NOMO-1 (cell line): ENCODE data around the gene RASGRF2.
"Not testable (repeated sequence)": the region's sequence is repeated elsewhere in the genome, so short reads cannot be mapped to it uniquely, and the experiment has no call there.

Experiments used
- DNase-seq, 2 experiments: peaks; one replicate each; lab custom pipeline; 2025; ENCODE audit not compliant: unreplicated experiment in 2 of 2; lab: John Stamatoyannopoulos, UW

The RASGRF2 gene

DNA sequence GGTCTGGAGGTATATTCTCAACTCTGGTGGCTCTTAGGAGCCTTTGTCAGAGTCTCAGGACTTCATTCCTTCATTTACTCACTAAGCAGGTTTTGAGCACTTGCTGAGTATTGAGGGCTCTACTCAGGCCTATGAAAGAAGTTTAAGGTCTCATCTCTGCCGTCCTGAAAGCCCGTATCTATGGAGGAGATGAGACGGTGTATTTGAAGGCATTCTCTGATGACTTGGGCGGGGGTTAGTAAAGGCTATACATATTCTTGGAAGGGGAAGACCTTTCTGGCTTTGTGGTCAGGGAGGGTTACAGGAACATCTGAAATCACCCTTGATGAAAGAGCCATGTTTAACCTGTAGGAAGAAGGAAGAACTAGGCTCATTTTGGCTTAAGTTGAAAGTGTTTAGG is 21.9 kb downstream of the RASGRF2 start:
- DNase-seq = no peak

DNA sequence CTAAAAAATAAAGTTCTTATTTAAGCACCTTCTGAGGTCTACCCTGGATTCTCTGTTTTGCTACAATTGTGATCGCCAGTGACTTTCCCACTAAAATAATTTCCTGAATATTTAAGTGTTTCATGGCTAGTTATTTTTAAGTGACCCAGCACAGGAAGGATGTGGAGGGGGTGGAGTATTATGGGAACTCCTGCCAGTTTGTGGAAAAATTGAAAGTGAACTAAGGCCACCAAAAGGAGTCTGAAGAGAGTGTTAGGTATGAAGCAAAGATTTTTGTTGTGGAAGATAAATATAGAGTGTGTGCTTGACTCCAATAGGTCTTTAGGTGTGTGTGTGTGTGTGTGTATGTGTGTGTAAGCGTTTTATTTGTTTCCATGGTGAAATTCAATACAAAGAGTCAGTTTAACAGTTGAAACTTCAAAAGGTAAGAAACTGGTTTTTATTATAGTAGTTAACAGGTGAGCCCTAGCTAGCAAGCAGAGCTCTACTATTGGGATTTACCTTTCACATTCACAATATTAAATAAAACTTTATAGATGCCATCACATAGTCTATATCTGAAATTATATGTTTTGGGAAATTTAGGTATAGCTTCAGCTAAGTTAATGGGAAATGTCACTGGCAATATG is 25.6 kb downstream of the RASGRF2 start:
- no peak for DNase-seq

DNA sequence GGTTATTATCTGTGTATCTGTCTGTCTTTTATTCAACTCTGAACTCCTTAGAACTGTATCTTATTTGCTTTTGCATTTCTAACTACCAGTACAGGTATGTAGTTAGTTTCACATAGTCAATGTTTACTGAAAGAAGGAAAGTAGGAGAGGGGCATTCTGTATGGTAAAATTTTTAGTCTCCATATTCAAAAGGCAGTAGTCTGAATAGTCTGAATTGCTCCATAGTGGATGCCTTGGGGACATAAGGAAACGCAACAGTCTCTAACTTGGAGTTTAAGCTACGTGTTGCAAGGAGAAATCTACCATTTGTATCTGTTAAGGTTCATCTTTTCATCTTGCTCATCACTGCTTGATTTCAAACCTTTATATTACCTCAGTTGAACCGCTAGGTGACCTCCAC is 26.2 kb downstream of the RASGRF2 start:
- no peak for DNase-seq

DNA sequence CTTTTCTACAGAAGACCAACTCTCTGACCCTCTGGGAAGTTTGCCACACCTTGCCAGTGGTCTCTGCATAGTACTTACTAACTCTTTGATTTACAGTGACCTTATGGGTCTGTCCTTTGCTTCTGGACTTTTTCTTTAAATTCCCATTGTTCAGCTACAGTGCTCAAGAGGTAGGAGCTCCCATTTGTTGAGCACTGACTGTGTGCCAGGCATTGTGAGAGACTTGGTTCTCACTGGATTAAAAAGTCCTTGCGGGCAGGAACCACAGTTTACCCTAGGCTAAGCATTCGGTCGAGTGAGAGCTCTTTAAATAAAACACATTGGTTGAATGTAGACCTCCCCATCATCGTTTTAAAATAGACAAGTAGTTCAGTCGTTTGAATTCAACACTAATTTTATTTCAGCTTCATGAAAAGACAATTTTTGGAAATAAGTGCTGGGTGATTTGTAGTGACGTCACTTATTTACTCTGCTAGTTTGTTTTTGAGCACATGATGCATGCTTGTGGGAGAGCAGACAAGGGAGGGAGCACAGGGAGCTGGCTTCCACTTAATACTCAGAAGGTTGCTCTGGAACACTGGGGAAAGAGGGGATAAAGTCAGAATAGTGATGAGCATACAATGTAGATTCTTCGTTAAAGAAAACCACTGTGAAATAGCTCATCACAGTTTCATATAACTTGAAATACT is 27.1 kb downstream of the RASGRF2 start:
- DNase-seq = no peak

DNA sequence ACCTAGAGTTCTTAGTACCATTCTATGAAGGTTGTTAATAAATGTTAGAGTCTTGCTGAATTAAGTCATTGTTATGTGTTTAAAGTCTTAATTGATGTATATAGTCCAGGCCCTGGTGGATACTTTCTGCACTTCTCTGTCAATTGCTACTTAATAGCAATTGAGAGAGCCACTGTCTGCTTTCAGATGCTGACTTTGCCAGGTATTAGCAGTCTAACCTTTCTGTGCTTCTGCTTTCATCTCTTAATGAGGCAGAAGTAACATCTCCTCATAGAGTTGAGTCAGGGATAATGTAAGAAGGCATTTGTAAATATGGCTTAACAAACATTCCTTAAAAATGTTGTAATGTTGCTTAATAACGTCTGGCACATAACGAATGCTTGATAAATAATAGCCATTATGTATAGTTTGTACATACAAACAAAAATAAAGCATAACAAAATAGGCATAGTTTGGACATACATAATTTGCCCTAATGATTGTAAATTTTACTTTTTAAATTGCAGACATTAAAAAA is 28.3 kb downstream of the RASGRF2 start:
- no peak for DNase-seq

DNA sequence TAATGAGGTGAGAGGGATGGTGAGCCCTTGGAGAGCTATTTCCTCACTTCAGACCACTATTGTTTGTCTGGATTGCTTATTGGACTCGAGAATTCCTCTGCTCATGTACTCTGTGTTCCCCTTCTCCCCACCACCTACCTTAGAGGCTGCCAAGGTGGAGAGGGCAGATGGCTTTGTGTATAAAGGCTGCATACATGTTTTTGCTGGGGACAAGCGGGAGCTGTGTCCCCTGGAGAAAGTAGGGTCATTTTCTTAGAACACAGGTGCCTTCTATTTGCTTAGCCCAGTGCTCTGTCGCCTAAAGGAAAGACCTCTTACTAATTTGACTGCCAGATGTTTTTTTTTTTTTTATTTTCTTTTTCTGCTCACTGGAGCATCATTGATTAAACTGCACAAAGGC is 29.7 kb downstream of the RASGRF2 start:
- DNase-seq = no peak

DNA sequence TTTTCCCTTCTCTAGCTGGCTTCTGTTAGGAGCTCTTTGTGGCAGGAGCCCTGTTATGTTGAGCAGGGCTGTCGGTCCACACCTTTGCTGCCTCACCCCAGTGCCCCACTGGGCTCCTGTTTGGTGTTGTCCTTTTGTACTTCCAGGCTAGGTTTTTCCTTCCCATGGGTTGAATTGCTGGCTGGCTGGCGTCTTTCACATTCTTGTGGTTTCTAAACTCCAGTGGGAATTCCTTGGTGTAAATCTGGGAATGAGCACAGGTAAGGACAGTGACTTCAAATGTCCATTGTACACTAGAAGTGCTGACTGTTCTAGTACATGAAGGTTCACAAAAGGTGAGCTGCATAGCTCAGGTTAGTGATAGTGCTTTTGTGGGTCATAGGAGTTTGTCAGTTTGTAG is 30.4 kb downstream of the RASGRF2 start:
- no peak for DNase-seq

DNA sequence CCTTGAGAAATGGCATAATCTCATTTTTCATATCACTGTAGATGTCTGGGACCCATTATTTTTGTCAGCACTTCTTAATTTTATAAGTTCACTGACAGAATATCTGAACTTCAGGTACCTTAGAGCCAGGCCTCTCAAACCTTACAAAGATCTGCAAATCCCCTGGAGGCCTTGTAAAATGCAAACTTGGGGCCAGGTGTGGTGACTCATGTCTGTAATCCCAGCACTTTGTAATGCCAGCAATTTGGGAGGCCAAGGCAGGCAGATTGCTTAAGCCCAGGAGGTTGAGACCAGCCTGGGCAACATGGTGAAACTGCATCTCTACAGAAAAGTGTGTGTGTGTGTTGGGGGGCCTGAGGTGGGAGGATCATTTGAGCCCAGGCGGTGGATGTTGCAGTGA is 30.8 kb downstream of the RASGRF2 start:
- DNase-seq = no peak

DNA sequence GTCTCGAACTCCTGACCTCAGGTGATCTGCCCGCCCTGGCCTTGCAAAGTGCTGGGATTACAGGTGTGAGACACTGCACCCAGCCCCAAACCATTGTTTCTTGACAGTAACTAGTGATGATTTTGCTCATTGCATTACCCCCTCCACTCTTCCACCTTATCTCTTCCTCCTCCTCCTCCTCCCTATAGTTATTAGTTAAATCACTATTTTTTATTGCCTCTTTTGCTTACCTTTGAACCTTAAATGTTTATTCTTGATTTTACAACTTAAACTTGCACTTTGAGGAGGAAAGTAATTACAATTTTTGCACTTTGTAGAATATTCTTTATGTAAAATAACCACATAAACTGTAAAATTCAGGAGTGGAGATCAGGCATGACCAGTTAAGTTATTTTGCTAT is 35.7 kb downstream of the RASGRF2 start:
- DNase-seq = no peak

DNA sequence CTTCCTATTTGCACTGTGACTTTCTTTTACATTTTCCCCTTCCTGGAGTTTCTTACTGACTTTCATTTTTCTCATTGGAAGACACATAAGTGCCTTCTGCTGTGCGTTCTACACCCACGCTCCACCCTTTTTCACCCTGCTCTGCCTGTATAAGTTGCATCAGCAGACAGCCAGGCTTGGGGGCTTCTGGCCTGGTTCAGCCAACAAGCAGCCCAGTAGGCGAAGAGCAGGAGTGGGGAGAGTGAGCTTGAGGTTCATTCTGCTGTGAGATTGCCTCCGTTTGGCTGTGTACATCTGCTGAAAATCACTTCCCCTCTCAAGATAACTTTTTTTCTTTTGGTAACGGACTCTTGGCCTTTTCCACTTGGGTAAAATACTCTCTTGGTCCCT is 38.4 kb downstream of the RASGRF2 start:
- no peak for DNase-seq

DNA sequence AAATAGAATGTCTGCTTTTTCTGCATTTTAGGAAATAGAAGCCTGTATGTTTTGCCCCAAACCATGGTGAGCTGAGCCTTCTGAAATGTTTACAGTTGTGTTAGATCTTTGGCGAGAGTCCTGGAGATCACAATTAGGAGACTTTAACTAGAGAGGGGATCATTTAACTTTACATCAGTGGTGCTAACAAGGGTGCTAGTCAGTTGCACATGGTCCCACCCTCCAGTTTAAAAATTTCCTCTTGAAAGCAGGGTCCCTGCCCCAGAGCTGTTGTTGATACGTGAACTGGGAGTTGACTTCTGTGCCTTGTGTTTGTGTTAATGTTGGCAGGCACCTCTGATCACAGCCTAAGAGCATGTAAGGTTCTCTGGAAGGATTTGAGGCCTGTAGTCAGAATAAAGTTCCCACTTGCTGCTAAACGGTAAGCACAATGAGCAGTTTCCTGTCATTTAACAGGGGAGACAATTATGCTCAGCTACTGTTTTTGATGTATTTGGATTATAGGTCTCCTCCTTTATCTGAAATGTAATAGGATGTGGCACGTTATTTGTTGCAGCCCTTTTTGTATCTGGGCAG is 43.7 kb downstream of the RASGRF2 start:
- no peak for DNase-seq

DNA sequence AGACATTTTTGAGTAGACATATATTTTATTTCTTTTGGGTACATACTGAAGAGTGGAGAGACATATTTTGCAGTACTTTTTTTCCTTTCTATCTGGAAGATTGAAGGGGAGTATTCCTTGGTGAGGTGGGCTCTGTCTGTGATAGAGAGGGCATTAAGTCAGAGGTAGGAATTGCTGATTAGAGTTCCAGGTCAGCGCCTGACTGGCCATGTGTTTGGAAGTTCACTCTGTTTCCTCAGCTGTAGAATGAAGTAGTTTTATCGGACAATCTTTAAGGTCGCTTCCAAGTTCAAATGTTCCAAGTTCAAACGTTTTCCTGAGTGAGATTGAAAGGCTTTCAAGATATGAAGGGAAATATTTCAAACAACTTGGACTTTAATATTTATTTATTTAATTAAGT is 45.5 kb downstream of the RASGRF2 start:
- no peak for DNase-seq

DNA sequence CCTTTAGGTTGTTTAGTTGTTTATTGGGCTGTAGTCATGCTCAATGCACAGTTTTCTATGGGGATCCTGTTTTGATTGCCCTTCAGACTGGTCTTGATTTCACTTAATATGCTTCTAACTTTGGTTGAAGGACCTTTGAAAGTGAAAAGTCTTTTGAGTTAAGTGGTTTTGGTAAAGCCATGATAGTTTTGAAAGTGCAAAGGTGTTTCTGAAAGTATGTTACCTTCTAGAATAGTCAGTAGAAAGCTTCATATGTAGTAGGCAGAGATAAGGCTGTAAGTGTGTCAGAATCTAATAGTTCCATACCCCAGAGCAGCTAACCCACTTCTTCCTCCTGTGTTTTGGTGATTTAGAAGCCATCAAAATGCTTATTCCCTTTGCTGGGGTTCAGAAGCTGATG is 46.1 kb downstream of the RASGRF2 start:
- DNase-seq = no peak

DNA sequence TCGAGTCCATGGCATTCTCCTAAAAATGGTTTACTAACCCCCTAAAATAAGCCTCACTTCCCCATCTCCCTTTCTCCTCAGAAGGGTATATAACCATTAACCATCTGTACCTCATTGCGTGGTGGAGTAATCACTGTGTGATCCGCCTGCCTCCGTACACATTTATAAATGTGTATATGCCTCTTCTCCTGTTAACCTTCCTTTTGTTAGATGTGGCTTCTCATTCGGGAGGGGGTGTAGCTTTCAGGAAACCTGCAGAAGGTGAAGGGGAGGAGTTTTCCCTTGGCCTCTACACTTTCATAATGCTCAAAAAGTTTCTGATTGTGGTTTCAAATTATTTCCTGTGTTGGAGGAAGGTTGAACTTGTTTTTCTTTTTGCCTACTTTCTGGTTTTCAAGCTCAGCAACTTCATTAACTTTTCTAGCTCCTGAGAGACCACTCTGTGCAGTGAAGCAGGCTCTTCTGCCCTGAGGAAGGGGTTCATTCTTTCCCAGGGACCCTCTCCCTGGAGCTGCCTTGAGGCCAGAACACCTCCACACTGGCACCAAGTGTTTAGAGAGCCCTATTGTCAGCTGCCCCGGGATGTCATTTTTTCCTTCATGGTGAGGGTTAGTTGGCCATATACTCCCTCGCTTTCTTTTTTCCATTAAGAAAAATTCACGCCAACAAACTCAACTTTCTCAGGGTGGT is 46.9 kb downstream of the RASGRF2 start:
- peak in 1 of 2 experiments; percentile 17 for DNase-seq

DNA sequence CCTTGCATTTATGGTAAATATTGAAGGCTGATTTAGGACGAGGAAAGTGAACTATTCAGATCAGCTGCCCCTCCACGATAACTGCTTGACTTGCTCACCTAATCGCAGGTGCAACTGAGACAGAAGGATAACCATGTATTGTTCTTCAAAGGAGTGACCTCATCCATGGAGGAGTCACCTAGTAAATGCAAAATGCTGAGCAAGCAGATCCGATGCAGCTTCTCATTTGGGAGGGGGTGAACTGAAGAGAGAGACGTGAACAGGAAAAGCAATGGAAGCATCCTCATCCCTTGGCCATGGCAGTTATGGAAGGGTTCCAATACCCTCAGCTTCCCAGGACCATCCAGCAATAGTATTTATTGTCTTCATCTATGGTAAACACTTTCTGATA is 47.5 kb downstream of the RASGRF2 start:
- DNase-seq = no peak

DNA sequence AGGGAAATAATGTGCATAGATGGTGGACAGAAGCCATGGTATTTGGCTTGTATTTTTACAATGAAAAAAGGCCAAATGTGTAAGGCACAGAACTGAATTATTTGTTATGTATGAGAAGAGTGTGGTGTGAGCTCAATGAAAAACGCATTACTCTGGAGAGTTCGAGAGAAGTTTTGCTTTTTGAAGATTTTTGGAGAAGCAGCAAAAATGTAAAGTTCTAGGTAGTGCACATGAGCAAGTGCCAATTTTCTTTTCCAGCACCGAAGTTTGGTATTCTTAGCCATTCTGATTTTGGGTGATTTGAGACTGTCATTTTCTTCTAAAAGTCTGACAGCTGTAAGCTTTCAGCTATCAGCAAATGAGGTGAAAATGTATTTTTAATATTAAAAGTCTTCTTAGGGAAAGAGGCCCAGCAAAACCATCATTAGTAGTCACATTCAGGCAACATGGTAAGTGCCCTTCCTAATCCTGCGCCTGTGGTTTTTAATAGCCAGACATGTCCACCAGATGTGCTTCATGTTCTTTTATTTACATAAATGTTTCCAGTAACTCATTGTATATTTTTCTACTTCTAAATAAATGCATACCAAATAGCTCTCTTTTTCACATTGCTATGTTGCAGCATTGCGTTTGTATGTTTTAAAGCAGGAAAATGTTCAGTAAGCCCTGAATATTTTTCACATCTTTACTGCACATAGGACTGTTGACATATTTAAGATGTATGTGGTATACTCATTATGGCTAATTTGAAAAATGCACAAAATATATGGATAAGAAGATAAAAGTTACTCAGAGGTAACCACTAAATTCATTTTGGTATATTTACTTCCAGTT is 50.4 kb downstream of the RASGRF2 start:
- no peak for DNase-seq

DNA sequence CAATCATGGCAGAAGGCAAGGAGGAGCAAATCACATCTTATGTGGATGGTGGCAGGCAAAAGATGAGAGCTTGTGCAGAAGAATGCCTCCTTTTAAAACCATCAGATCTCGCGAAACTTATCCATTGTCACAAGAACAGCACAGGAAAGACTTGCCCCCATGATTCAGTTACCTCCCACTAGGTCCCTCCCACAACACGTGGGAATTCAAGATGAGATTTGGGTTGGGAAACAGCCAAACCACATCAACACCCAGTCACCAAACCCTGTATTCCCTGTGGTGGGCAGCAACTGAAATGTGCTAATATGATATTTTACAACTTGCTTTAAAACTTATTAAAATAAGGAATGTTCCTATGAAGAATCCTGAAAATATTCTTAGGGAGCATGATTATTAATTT is 54.2 kb downstream of the RASGRF2 start:
- no peak for DNase-seq

DNA sequence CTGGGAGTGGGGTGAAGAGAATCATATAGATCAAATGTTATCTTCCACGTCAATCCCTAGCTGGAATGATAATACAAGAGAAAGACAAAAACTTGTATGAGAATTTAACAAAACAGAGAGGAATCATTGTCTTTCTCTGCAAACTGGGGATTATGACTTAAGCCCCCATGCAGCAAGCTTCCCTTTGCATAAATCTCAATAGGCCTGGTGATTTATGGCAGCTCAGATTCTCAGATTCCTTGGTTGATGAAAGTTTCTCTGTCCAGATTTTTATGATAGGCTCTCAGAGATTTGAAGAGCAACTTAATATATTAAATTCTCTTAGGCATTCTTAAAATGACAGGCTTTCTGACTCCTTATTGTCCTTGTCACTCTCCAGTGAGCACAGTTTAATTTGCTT is 56.0 kb downstream of the RASGRF2 start:
- no peak for DNase-seq

DNA sequence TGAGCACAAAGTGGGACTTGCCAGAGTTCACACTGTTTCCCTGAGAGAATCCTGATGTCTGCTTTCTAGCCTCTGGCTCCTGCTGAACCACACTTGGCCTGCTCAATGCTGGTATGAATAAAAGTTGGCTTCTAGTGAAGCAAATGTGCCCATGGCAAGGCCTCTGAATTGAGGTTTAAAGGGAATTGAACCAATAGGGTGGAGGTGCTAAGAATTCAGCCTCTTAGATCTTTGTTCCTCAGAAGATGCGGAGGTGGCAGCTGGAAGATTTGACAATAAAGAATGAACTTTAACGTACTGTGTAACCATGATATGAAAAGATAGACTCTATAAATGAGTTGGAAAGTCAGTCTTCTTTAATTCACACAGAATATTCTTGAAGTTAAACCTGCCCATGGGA is 57.2 kb downstream of the RASGRF2 start:
- DNase-seq = no peak

DNA sequence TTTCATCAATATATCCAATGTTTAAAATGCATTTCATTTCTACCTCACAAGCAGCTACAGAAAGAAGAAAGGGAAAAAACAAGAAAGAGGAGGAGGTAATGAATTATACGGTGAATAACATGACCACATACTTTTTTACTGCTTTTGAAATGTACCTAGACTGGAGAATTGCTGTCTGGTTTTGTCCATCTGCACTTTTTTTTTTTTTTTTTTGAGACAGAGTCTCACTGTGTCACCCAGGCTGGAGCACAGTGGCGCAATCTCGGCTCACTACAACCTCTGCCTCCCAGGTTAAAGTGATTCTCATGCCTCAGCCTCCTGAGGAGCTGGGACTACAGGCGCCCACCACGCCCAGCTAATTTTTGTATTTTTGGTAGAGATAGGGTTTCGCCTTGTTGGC is 58.4 kb downstream of the RASGRF2 start:
- not testable (repeated sequence) for DNase-seq

DNA sequence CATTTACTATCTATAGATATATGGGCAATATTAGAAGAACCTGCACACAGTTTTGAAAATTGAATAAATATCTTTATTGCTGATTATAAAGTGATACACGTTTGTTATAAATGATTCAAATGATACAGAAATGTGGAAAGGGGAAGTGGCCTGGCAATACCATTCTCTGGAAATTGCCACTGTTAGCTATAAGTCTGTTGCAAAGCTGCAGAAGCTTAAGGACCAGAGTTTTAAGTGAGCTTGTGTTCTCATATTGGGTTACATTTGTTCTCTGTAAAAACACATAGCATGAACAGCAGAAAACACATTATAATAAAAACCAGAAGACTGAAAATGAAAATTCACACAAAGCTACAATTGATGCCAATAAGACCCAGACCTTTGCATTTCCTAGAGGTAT is 59.6 kb downstream of the RASGRF2 start:
- peak in 1 of 2 experiments; percentile 31 for DNase-seq
